ENCODE measurements around the gene NDUFS8.

GRCh38 chr11:67983951-67984350 lies 46.5 kb upstream of the NDUFS8 start:
- no peak for TF ChIP-seq CTCF (IDR thresholded peaks at IDR 0.05)
- TF ChIP-seq POLR2AphosphoS5 (IDR thresholded peaks at IDR 0.05), result no peak
